H9 (cell line): Measurements from ENCODE around the gene ZNF655. TPM values are rescaled to one million over a fixed set of nuclear protein-coding genes. Genes with fewer than 3 reads are reported as not detected.
A peak's percentile ranks its signal among the peaks of the same experiment; 100 is the strongest.

Experiments used
- DNase-seq: peaks from one replicate; pipeline ENCODE4 v3.0.0-alpha.2; 2017
- H2AFZ ChIP-seq: one replicate; pipeline ENCODE4 v1.6.1; 2013; ENCODE audit warnings: mild to moderate bottlenecking, low read length, control low read depth, moderate library complexity
- H2AK5ac ChIP-seq: 2 replicates; pipeline ENCODE4 v1.6.1; 2013; ENCODE audit warnings: low read length, control low read depth, mixed read lengths; ENCODE audit not compliant: insufficient read length
- H2BK120ac ChIP-seq: one replicate; pipeline ENCODE4 v1.6.1; 2013; ENCODE audit warnings: low read depth, mild to moderate bottlenecking, low read length, control low read depth, inconsistent platforms; ENCODE audit not compliant: poor library complexity, severe bottlenecking
- H2BK12ac ChIP-seq: 2 replicates; pipeline ENCODE4 v1.6.1; 2013; ENCODE audit warnings: low read length, control low read depth, mixed read lengths, low read depth; ENCODE audit not compliant: insufficient read length
- H2BK15ac ChIP-seq: 2 replicates; pipeline ENCODE4 v1.6.1; 2013; ENCODE audit warnings: low read depth, low read length, control low read depth
- H2BK20ac ChIP-seq: one replicate; pipeline ENCODE4 v1.6.1; 2013; ENCODE audit warnings: low read depth, mild to moderate bottlenecking, low read length, control low read depth, inconsistent platforms; ENCODE audit not compliant: poor library complexity, severe bottlenecking
- H2BK5ac ChIP-seq: 2 replicates; pipeline ENCODE4 v1.6.1; 2013; ENCODE audit warnings: low read length, control low read depth, mixed read lengths; ENCODE audit not compliant: insufficient read length
- H3K14ac ChIP-seq: 2 replicates; pipeline ENCODE4 v1.6.1; 2013; ENCODE audit warnings: low read length, control low read depth; ENCODE audit not compliant: insufficient read depth
- H3K18ac ChIP-seq: 2 replicates; pipeline ENCODE4 v1.6.1; 2013; ENCODE audit warnings: low read depth, mild to moderate bottlenecking, mixed read lengths, low read length, control low read depth; ENCODE audit not compliant: insufficient read length
- H3K23ac ChIP-seq: 2 replicates; pipeline ENCODE4 v1.6.1; 2013; ENCODE audit warnings: low read length, control low read depth, mixed read lengths, low read depth; ENCODE audit not compliant: insufficient read length
- H3K23me2 ChIP-seq: 2 replicates; pipeline ENCODE4 v1.6.1; 2013; ENCODE audit warnings: low read depth, mild to moderate bottlenecking, mixed read lengths, low read length, control low read depth; ENCODE audit not compliant: insufficient read length, poor library complexity, severe bottlenecking
- H3K27ac ChIP-seq: 2 replicates; pipeline ENCODE4 v1.5.1; 2013; ENCODE audit warnings: low read length, control low read depth, mixed read lengths, low read depth; ENCODE audit not compliant: insufficient read length
- H3K27me3 ChIP-seq: 2 replicates; pipeline ENCODE4 v1.6.1; 2013; ENCODE audit warnings: low read length, control low read depth, inconsistent platforms; ENCODE audit not compliant: insufficient read depth
- H3K4ac ChIP-seq: 2 replicates; pipeline ENCODE4 v1.6.1; 2013; ENCODE audit warnings: low read depth, mild to moderate bottlenecking, control low read depth, inconsistent platforms, low read length, moderate library complexity
- H3K4me1 ChIP-seq: 2 replicates; pipeline ENCODE4 v1.6.1; 2013; ENCODE audit warnings: low read length, control low read depth, inconsistent platforms; ENCODE audit not compliant: insufficient read depth
- H3K4me2 ChIP-seq: 2 replicates; pipeline ENCODE4 v1.6.1; 2013; ENCODE audit warnings: low read length, control low read depth, mixed read lengths; ENCODE audit not compliant: insufficient read length, insufficient read depth
- H3K56ac ChIP-seq: 2 replicates; pipeline ENCODE4 v1.6.1; 2013; ENCODE audit warnings: low read depth, mild to moderate bottlenecking, mixed read lengths, low read length, control low read depth; ENCODE audit not compliant: insufficient read length
- H3K79me1 ChIP-seq: 2 replicates; pipeline ENCODE4 v1.6.1; 2013; ENCODE audit warnings: low read depth, mild to moderate bottlenecking, moderate library complexity, low read length, control low read depth, inconsistent platforms; ENCODE audit not compliant: insufficient read depth, poor library complexity, severe bottlenecking
- H3K79me2 ChIP-seq: 2 replicates; pipeline ENCODE4 v1.6.1; 2013; ENCODE audit warnings: low read length, control low read depth, inconsistent platforms; ENCODE audit not compliant: insufficient read depth
- H3K9ac ChIP-seq: 2 replicates; pipeline ENCODE4 v1.6.1; 2013; ENCODE audit warnings: low read length, control low read depth, mixed read lengths; ENCODE audit not compliant: insufficient read length; ENCODE audit errors: extremely low read depth
- H3K9me3 ChIP-seq: one replicate; pipeline ENCODE4 v1.6.1; 2013; ENCODE audit warnings: low read depth, low read length, inconsistent platforms; ENCODE audit not compliant: control insufficient read depth
- H3T11ph ChIP-seq: one replicate; pipeline ENCODE4 v1.6.1; 2013; ENCODE audit warnings: mild to moderate bottlenecking, low read length, control low read depth, inconsistent platforms
- H4K20me1 ChIP-seq: one replicate; pipeline ENCODE4 v1.6.1; 2013; ENCODE audit not compliant: control insufficient read depth, insufficient read length, insufficient read depth
- H4K5ac ChIP-seq: 2 replicates; pipeline ENCODE4 v1.6.1; 2013; ENCODE audit warnings: low read depth, mild to moderate bottlenecking, mixed read lengths, low read length, control low read depth; ENCODE audit not compliant: insufficient read length
- H4K8ac ChIP-seq: replicated peaks from 2 replicates; pipeline ENCODE4 v1.6.1; 2013; ENCODE audit warnings: low read length, control low read depth, mixed read lengths, low read depth; ENCODE audit not compliant: insufficient read length
- H4K91ac ChIP-seq: 2 replicates; pipeline ENCODE4 v1.6.1; 2013; ENCODE audit warnings: low read depth, mild to moderate bottlenecking, moderate library complexity, mixed read lengths, low read length, control low read depth; ENCODE audit not compliant: insufficient read length
- H3K27ac Mint-ChIP-seq, 3 experiments: 2 replicates in 2 of 3; 3 replicates in 1 of 3; pipeline ENCODE4 v1.8.0; 2020 to 2021; ENCODE audit warnings: mixed read lengths in 3 of 3, mild to moderate bottlenecking in 1 of 3, moderate library complexity in 1 of 3
- H3K27me3 Mint-ChIP-seq: 2 replicates; pipeline ENCODE4 v1.8.0; 2021; ENCODE audit warnings: low read depth, mild to moderate bottlenecking, moderate library complexity, mixed read lengths
- H3K36me3 Mint-ChIP-seq, 3 experiments: 2 replicates in 2 of 3; 3 replicates in 1 of 3; pipeline ENCODE4 v1.8.0; 2020 to 2021; ENCODE audit warnings: low read depth in 3 of 3, mixed read lengths in 3 of 3; ENCODE audit not compliant: insufficient read depth in 1 of 3
- H3K4me1 Mint-ChIP-seq, 2 experiments: 2 replicates each; pipeline ENCODE4 v1.8.0; 2020; ENCODE audit warnings: mixed read lengths in 2 of 2
- H3K4me3 Mint-ChIP-seq, 2 experiments: 2 replicates in 1 of 2; 3 replicates in 1 of 2; pipeline ENCODE4 v1.8.0; 2020 to 2021; ENCODE audit warnings: mild to moderate bottlenecking in 2 of 2, mixed read lengths in 2 of 2, moderate library complexity in 1 of 2
- H3K9me3 Mint-ChIP-seq, 2 experiments: 2 replicates in 1 of 2; 3 replicates in 1 of 2; pipeline ENCODE4 v1.8.0; 2020; ENCODE audit warnings: mild to moderate bottlenecking in 2 of 2, mixed read lengths in 2 of 2, moderate library complexity in 1 of 2
- CTCF ChIP-seq: fragments of 200-600 bp; sonication (generic); conservative IDR thresholded peaks from 3 replicates; pipeline ENCODE4 v1.8.0; 2021; ENCODE audit warnings: antibody characterized with exemption, mild to moderate bottlenecking
- WGBS: extraction: QIAGEN DNeasy Blood & Tissue Kit; methylation state at CpG from one replicate; pipeline ENCODE4 v1.1.7; 2013; ENCODE audit warnings: missing lambda C conversion rate, low lambda C conversion rate, mixed read lengths; ENCODE audit not compliant: insufficient read length; ENCODE audit errors: extremely low coverage; 5-methylcytosine and 5-hydroxymethylcytosine counted together
- total RNA-seq: library from RNA; stranded (reverse); gene quantifications from 2 replicates; pipeline ENCODE4 v1.2.1, GENCODE V29; 2021

Gene ZNF655
- total RNA-seq, 1 experiment from 2014 or later: 49.2 TPM

GRCh38 chr7:99557940-99558305 is 519 bp upstream of the ZNF655 start:
- Mint-ChIP-seq H3K9me3 (no peaks in the 10 kb centered on the region), H3K4me1 (peaks cover 5 to 6% of the 10 kb centered on the region in 2 experiments), H3K36me3 (peaks cover 28 to 34% (median 32%) of the 10 kb centered on the region in 3 experiments; a peak in 6 of 7 replicates), H3K4me3 (peak overlapping the region; percentile 94 to 99), H3K27me3 (no peaks in the 10 kb centered on the region), H3K27ac (peak overlapping the region; percentile 67 to 99 (median 99))
- TF ChIP-seq CTCF: no peak
- Histone ChIP-seq H4K91ac (no peak overlapping the region), H3K79me1 (peaks cover 3% of the 10 kb centered on the region), H4K8ac (peak overlapping the region; percentile 23), H3K4ac (no peak overlapping the region), H3K18ac (peak overlapping the region; percentile 97), H2BK12ac (no peak overlapping the region), H3K56ac (peak overlapping the region; percentile 4), H2BK5ac (no peak overlapping the region), H3K9ac (peak overlapping the region; percentile 95), H2BK120ac (no peak overlapping the region), H2AFZ (no peak overlapping the region), H3K27me3 (no peaks in the 10 kb centered on the region), H4K5ac (no peak overlapping the region), H3K27ac (peak overlapping the region; percentile 24), H4K20me1 (no peaks in the 10 kb centered on the region), H3K14ac (peak overlapping the region; percentile 98), H3K4me2 (peak overlapping the region; percentile 58), H3T11ph (no peak overlapping the region), H3K79me2 (peaks cover 4% of the 10 kb centered on the region; the same call in 1 of the 2 replicates), H3K23me2 (no peaks in the 10 kb centered on the region), H3K4me1 (no peaks in the 10 kb centered on the region), H3K23ac (no peak overlapping the region), H3K9me3 (no peaks in the 10 kb centered on the region), H2BK15ac (no peak overlapping the region), H2AK5ac (no peak overlapping the region), H2BK20ac (no peak overlapping the region)
- no peak for DNase-seq
- WGBS: no CpG with 5 or more reads among the region's 17 CpGs
